HG02943 (cell line): ENCODE measurements around the gene CLIC2.

ENCODE experiments used
- ATAC-seq: cut with Tn5 transposase; IDR thresholded peaks from one replicate; pipeline ENCODE4 v1.9.1; 2021; ENCODE audit warnings: mild to moderate bottlenecking, low read depth, moderate library complexity; ENCODE audit not compliant: unreplicated experiment

The CLIC2 gene

DNA sequence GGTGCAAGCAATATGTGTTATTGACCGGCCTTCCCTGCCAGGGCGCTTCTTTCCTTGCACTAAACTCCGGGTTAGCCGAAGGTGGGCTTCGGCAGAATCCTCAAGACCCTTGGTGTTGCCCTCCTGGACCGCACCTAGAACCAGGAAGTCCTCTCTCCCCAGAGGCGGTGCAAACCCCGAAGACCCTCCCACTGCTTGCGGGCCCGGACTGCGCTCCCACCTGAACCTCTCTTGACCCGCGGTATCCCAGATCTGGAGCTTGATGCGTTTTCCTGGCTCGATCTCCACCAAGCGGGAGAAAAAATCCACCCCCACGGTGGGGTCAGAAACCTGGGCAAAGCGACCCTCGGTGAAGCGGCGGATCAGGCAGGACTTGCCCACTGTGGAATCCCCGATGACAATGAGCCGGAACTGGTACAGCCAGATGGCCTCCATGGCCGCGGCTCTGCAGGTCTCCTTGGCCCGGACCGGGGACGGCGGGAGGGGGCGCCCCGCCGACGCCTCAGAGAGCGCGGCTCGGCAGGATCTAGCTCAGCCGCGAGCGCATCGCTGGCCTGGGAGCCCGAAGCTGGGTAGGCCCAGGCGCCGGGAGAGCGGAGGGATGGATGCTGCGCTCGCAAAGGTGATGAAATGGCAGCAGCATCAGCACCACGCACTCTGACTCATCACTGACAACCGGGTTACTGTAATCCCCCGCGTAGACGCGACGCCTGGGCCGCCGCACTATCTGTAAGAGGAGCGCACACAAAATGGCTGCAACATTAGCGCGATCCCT, 70.4 kb downstream of the CLIC2 start, which contains the start of gene RAB39B:
Gene RAB39B, minus strand, starts transcription at position 638 of the 775 bp plus-strand sequence. Its CDS starts 203 bp downstream, at position 435.
- peak; percentile 82 for ATAC-seq

DNA sequence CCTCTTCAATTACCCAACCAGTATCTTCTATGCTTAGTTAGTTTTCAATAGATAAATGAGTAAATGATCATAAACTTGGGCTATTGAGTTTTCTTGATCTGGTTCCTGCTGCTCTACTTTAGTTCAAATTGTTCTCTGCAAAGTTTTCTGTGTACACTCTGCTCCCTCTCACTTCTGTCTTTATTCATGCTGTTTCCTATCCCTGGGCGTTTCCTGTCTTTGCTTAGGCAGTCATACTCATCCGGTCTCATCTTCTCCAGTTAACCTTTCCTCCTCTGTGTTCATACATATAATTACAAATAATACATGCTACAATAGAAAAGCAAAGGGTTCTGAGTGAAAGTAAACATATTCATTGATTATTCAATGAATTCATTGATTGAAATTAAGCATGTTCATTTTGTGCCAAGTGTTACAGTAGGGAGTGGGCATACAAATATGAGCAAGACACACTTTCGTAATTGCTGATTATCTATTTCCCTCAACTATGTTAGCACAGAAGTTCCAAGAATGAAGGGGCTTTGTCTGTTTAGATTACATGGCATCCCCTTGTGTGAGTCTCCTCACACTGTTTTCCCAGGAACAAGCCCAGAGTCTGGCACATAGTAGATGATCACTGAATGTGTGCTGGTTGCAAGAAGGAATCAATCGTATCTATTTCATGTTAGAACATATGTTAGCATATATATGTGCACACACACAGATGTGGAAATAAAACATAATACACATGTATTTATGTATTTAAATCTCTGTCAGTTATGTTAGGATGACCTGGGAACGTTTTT, 71.3 kb downstream of the CLIC2 start:
- peak; percentile 41 for ATAC-seq

DNA sequence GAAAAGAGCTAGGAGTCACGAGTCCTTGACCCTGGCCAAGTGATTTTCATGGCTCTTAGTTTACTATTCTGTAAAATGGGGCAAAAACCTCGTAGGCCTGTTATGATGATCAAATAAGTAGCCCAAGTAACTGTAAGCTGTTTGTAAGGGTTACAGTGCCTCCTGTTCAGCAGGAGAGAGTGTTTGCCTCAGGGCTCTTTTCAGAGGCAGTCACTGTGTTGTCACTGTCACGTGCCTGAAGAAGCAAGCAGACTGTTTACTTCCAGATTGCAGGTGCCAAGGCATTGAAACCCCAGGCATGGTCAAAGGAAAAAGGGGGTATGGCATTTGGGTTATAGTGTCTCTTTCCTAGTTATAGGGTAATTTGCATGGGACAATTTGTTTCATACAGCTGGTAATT, 74.7 kb downstream of the CLIC2 start:
- no peak for ATAC-seq

DNA sequence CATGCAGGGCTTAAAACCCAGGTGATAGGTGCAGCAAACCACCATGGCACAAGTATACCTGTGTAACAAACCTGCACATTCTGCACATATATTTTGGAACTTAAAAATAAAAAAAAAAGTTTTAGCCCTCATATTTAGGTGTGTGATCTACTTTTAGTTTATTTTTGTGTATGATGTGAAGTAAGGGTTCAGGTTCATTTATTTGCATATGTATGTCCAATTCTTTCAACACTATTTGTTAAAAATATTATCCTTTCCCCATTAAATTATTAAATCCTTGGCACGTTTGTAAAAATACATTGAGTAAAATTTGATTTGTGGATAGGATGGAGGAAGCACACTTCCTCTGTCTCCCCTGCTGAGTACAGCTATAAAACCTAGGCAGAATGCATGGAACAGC, 83.0 kb downstream of the CLIC2 start:
- no peak for ATAC-seq

DNA sequence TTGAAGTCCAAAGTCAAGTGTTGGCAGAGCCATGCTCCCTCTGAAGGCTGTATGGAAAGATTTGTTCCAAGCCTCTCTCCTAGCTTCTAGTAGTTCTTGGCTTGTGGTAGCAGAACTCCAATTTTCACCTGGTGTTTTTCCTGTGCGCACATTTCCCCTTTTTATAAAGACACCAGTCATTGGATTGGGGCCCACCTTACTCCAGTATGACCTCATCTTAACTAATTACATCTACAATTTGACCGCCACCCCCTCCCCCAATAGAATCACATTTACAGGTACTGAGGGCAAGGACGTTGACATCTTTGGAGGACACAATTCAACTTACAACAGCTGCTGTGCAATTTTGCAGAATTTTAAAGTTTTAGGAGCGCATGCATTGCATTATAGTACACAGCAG, 86.9 kb downstream of the CLIC2 start:
- no peak for ATAC-seq

DNA sequence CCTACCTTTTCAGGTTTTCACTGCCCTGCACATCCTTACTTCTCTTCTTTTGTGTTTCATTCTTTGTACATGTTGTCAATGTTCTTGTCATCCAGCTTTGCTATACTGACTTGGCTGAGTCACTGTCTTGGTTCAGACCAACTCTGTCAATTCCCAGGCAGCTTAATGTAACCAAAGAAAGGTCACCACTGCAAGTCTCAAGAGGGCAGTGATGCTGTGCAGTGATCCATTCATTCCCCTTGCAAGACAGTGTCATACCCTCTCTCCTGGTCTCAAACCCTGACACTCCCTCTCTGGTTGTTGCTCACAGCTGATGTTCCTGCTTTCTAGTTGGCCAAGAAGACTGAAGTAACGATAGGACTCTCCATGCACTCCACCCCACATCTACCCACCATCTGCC, 87.7 kb downstream of the CLIC2 start:
- ATAC-seq = no peak

DNA sequence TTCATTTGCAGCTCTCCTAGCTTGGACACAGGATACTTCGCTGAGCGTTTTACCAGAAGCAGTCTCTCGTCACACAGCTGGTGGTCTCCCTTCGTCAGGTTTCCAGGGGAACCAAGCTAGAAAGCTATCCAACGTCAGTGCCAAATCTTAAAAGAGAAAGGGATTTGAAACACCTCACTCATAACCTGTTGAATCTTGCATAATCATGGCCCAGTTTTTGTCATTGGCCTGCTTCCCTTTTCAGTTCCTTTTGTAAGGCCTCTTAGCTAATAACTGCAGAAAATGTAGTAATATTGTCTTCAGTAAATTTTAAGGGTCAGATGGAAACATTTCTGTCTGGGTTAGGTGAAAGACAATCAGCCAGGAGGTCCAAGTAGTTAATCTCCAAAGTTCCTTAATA, 92.1 kb downstream of the CLIC2 start:
- no peak for ATAC-seq

DNA sequence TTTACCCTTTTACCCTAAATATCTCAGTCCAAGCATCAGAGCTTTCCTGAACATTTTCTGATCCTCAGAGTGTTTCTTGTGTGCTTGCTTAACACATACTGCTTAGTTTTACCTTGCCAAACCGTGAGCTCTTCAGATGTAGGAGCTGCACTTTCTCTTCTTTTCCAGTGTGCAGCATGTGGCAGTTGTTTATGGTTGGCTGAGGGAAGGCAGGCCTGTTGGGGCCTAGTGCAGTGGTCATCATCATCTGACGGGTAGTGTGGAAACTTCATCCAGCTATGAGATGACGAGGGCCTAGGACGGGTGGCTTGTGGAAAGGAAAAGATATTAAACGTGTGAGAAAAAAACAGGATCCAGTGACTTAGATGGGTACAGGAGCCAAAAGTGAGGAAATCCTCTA, 96.7 kb downstream of the CLIC2 start:
- no peak for ATAC-seq

DNA sequence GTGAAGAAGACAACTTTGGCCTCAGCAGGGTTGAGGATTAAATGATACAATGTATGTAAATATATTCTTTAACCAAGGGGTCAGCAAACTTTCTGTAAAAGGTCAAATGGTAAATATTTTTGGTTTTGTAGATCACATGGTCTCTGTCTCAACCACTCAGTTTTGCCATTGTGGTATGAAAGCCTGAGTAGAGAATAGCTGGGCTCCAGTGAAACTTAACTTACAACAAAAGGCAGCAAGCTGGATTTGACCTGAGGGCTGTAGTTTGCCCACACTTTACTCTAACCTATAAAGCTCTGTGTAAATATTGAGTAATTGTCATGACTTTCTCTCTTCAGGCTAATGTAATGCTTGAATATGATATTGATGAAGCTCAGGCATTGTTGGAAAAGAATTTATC, 98.5 kb downstream of the CLIC2 start:
- no peak for ATAC-seq

DNA sequence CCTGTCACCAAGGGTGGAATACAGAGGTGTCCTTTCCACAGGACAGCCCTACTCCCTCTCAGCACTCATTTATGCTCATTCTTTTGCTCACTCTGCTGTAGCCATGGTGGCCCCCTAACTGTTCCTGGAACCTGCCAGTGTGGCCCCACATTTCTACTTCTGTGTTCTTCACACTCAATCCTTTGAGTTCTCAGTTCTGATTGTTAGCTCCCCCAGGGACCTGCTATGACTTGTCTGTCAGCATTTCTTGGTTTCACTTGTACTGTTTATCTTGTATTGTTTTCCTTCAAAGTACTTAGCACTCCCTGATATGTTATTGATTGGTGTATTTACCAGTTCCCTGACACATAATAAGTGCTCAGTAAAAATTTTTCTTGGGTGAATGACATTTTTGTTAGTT, 103.3 kb downstream of the CLIC2 start:
- no peak for ATAC-seq
